Measurements from ENCODE around the gene SGF29.
"Not testable (repeated sequence)": the region's sequence is repeated elsewhere in the genome, so short reads cannot be mapped to it uniquely, and the experiment has no call there.

Gene SGF29

DNA sequence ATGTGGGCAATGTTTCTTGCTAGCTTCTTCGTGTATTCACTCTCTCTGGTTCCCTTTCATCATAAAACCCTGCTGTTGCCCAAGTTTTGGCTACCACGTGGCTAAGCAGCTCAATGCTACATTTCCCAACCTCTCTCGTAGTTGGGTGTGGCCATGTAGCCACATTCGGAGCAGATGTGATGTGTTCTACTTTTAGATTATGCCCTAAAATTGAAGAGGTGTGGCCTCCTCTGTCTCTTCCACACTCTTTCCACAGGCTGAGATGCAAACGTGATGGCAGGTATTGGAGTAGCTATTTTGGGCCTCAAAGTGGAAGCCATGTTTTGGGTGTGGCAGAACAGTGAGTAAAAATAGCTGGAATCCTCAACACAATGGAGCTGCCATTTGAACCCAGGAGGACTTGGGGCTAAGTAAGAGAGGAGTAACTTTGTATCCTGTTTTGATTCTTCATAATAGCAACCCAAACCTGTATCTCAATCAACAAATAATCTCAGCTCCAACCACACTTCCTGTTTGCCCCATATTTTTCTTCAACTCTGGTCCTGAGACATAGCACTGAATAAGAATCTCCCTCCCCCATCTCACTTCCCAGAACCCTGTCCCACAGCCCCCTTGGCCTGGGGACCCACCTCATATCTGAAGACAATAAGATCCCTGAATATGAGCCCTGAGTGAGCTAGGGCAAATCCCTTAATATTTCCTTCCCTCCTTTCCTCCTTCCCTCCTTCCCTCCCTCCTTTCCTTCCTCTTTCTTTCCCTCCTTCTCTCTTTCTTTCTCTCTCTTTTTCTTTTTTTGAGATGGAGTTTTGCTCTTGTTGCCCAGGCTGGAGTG, 19.0 kb upstream of the SGF29 start:
- peak; percentile 87 to 91 for DNase-seq

DNA sequence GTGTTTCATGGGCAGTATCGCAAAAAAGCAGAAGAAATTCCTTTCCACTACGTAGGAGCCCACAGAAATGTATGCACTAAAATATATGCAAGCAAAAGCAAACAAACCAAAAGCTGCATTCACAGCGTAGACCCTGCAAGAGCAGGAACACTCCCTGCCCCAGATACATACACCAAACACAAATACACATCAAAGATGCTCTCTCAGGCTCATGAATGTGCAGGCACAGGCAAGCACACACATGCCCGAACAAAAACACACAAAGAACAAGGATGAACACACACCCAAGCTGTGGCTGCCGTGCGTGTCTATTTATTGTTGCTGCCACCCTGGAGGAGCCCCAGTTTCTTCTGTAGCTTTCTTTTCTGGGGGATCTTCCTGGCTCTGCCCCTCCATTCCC, 16.6 kb upstream of the SGF29 start:
- DNase-seq, result no peak

DNA sequence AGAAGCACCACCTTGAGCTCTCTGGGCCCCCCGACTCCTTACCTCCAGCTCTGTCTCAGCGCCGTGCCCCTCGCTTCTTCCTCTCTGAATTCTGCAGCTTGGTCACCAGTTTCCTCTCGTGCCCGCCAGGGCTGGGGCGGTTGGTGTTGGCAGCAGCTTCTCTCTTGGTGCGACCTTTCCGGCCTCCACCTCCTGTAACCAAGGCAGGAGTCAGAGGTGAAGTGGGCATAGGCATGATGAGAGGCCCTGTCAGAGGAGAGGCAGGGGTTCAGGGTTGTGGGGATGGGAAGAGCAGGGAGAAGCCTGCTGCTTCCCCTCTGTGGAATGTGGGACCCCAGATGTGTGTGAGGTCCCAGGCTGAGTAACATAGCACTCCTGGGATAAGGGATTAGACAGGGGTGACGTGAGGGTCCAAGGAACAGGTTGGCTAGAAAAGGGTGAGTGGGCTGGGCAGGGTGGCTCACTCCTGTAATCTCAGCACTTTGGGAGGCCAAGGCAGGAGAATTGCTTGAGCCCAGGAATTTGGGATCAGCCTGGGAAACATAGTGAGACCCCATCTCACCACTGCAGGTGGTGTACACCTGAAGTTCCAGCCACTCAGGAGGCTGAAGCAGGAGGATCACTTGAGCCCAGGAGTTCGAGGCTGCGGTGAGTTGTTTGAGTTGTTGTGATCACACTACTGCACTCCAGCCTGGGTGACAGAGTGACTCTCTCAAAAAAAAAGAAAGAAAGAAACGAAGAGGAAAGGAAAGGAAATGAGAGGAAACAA, 15.6 kb upstream of the SGF29 start:
- no peak for DNase-seq

GRCh38 chr16:28538733-28539596, 14.8 kb upstream of the SGF29 start, which contains the start of gene NUPR1:
NUPR1 (minus strand) TSS chr16:28538974; CDS start chr16:28538907, 67 bp downstream.
- DNase-seq, result no peak

- no peak for DNase-seq
Measured at GRCh38 chr16:28540346-28540745, 13.4 kb upstream of the SGF29 start.

DNA sequence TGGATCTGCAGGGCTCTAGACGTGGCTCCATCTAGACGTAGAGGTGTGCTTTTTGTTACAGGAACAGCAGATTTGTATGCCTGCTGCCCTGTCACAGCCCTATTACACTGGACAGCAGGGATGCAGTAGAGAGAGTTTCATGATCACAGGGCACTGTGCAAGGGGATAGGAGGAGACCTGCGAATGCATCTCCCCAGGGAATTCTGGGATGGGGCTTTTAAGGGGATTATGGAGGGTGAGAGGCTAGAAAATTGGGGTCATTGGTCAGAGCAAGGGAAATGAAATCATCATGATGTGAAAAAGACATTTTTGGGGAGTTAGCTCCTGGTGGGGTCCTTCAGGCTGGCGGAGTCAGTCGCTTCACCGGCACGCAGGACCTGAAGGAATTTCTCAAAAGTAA, 11.1 kb upstream of the SGF29 start:
- DNase-seq, result no peak

DNA sequence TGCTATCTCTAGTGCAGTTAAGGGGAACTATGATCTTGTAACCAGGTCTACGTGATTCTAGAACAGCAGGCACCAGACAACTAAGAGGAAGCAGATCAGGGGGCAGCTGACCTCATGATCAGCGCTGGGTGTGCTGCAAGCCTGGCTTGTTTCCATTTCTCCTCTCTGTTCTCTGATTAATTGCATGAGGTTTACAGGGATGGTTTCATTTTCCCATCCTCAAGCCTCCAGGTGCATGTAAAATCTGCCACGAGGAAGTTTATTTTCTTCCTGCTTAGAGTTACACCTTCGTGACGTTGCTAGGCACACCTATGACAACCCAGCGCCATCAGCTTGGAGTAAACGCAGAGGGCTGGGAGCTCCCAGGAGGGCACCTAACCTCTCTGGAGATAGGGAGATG, 10.6 kb upstream of the SGF29 start:
- DNase-seq, result peak; percentile 87 to 93

- no peak for DNase-seq
Measured at GRCh38 chr16:28544998-28545397, 8.7 kb upstream of the SGF29 start.

- not testable (repeated sequence) for DNase-seq
Measured at GRCh38 chr16:28545964-28546363, 7.8 kb upstream of the SGF29 start.

DNA sequence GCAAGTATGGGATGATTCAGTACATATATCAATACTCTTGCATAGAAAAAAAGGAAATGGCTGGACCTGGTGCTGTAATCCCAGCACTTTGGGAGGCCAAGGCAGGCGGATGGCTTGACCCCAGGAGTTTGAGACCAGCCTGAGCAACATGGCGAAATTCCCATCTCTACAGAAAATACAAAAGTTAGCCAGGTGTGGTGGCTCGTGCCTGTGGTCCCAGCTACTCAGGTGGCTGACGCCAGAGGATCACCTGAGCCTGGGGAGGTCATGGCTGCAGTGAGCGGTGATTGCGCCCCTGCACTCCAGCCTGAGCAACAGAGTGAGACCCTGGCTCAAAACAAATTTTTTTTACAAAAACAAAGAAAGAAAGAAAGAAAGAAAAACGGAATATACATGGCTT, 7.1 kb upstream of the SGF29 start:
- no peak for DNase-seq

DNA sequence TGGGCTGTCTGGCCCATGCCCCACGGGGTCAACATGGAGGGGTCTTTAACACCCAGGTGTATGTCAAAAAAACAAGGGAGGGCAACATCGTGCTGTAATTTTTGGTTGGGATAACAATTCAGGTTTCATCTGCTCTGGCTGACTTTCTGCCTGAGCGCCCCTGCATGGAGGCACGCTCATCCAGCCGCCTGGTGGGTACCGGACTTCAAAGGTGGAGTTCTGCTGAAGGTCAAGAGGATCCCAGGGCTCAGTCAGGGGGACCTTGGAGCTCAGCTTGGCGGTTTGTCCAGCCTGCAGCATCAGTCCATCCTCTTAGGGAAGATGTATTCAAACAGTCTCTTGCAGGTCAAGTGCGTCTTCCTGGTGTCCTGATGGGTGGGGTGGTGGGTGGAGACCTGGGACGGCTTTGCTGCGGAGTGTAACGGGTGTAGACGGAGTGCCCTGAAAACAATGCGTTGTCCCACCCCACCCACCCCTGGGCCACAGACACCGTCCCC, 5.4 kb upstream of the SGF29 start:
- no peak for DNase-seq

DNA sequence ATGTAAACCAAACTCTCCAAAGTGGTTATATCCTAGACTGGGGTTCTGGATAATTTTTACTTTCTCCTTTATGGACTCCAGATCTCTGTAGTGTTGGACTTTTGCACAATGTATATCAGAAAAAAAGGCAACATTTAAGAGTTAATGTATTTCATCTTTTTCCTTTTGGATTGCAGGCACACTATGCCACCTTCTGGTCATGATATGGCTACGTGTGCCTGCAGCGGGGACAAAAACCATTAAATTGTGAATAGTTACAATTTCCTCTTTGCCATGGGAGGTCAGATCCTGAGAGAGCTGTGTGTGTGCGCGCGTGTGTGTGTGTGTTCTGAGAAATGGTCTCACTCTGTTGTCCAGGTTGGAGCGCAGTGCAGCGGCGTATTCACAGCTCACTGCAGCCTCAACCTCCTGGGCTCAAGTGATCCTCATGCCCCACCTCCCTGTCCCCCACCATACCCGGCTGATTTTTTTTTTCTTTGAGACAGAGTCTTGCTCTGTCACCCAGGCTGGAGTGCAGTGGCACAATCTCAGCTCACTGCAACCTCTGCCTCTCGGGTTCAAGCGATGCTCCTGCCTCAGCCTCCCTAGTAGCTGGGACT, 4.3 kb upstream of the SGF29 start:
- peak; percentile 79 to 80 for DNase-seq

DNA sequence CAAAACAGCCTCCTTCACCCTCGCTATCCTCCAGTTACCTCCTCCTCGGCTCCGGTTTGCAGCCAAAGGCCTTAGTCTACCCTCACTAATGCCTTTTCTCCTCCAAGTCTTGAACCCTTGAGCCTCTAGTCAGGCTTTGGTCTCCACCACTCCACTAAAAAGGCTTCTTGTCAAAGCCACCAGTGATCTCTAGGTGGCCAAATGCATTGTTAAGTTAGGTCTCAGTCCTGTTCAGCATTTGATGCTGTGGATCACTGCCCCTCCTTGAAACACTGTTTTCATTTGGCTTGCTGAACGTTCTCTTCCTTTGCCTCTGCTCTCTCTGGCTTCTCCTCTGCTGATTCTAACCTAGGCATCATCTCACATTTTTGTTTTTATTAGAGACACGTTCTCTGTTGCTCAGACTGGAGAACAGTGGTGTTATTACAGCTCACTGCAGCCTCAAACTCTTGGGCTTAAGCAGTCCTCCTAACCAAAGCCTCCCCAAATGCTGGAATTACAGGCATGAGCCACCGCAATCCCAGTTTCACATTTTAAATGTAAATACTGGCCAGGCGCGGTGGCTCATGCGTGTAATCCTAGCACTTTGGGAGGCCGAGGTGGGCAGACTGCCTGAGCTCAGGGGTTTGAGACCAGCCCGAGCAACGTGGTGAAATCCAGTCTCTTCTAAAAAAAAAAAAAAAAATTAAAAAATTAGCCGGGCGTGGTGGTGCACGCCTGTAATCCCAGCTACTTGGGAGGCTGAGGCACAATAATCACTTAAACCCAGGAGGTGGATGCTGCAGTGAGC, 1.1 kb downstream of the SGF29 start:
- no peak for DNase-seq

- no peak for DNase-seq
Measured at GRCh38 chr16:28555561-28555960, 1.8 kb downstream of the SGF29 start.

DNA sequence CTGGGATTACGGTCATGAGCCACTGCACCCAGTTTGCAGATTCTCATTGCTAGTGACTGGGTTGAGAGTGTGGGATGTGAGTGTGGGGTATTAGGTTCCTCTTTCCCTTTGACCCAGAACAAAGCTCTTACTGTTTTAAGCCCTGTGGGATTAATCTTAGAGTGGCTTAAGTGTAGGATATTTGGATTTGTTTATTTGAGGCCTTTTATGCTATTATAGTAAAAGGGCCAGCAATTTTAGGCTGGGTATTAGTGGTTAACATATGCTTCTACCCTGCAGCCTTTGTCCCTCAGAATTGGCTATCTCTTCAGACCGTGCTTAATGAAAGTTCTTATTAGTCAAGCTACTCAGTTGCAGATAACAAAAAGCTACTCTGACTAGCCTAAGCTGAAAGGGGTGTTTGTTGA, 3.2 kb downstream of the SGF29 start:
- no peak for DNase-seq

DNA sequence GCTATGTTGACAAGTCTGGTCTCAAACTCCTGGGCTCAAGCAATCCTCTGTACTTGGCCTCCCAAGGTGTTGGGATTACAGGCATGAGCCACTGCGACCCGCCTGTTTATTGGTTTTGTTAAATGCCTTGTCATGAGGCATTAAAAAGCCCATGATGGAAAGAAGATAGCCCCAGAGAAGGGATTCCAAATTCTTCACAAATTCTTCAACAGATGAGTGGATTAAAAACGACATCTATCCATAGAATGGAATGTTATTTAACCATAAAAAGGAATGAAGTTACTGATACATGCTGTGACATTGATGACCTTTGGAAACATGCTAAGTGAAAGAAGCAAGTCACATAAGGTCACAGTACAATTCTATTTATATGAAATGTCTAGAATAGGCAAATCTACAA, 4.7 kb downstream of the SGF29 start:
- no peak for DNase-seq

GRCh38 chr16:28561557-28562187, 8.0 kb downstream of the SGF29 start:
- DNase-seq, result no peak

DNA sequence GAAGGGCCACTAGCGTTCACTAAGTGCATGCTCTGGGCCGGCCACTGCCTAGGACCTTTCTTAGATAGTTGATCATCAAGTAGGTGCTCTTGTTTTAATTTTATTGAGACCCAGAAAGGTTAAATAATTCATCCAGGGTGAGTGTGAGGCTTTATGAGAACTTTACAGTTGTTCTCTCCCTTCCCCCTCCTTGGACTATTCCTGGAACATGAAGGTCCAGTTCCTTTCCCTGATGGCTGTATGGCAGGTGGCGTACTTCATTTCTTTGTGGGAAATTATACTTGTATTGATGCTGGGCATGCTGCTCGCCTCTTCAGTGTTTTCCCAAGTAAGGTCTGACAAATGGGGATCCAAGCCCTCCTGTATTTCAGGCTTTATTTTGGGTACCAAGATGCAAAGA, 8.5 kb downstream of the SGF29 start:
- DNase-seq, result no peak

DNA sequence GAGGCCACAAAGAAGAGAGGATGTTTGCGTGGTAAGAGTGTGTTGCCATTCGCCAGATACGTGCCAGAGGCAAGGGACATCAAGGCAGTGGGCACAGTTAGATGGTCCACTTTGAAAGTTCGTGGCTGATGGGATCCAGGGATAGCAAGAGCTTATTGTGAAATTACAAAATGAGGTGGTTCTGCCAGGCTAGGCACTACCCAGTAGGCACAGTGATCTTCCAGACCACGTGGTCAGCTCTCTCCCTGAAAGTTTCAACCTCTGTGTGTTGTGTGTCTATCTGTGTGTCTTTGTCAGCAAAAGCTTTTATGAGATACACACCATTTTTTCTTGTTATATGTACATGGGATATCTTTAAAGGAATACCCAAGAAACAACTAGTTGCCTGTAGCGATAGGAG, 9.5 kb downstream of the SGF29 start:
- no peak for DNase-seq

- not testable (repeated sequence) for DNase-seq
Measured at GRCh38 chr16:28566233-28566925, 12.7 kb downstream of the SGF29 start.

DNA sequence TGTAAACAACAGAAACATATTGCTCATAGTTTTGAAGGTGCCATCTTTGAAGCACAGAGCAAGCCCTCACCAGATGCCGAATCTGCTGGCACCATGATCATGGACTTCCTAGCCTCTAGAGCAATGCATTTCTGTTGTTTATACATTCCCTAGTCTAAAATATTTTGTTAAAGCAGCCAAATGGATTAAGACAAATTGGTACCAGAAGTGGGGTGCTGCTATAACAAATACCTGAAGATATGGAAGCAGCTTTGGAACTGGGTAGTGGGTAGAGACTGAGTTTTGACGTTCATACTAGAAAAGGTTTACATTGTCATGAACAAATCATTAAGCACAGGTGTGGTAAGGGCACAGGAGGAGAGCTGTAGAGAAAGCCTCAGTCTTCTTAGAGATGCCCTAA, 13.6 kb downstream of the SGF29 start:
- no peak for DNase-seq
